GM10248 (cell line): ENCODE data around the gene FAM169A.

Experiments
- CTCF ChIA-PET: fragments of 300-600 bp; sonication (Branson Sonifier 250); formaldehyde crosslinking; extraction: SDS; loops from one replicate; lab custom pipeline; 2021; ENCODE audit warnings: antibody characterized with exemption; lab: Yijun Ruan, JAX
- POLR2A ChIA-PET: fragments of 350-650 bp; sonication (Branson Sonifier 250); formaldehyde crosslinking; extraction: SDS; loops from one replicate; lab custom pipeline; 2020; ENCODE audit warnings: antibody characterized with exemption; lab: Yijun Ruan, JAX
- DNase-seq: peaks from one replicate; pipeline ENCODE4 v3.0.0; 2012; ENCODE audit errors: extremely low spot score
- TF ChIP-seq, protein P1 (sequence below): IDR thresholded peaks from 2 replicates; pipeline ENCODE4 v1.5.1; 2012; ENCODE audit warnings: mild to moderate bottlenecking, low read depth; ENCODE audit errors: extremely low read depth, missing control alignments, control extremely low read depth

FAM169A gene

DNA sequence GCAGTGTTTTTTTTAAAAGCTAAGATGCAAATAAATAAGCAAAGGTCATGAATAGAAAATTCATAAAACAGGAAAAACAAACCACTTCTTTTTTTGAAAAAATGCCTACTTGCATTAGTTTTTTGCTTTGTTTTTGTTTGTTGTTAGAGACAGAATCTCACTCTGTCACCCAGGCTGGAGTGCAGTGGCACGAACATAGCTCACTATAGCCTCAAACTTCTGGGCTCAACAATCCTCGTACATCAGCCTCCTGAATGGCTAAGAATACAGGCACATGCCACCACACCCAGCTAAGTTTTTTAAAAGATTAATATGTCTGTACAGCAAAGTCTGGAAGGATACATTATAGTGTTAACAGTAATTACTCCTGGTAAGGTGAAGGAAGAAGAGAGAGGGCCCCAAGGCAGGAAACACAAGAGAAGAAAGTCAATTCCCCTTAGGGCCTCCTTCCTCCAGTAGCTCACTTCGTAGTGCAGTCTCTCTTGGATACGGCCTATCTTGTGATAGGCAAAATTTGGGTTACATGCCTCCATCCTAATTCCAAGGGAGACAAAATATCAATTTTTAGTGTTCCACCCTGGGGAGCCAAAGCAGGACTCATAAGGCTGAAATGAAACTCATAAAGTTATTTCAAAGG, 15.3 kb downstream of the FAM169A start:
- ChIA-PET CTCF (interaction anchor here (1.2 kb wide), 1 partner anchor 9 kb away, joined by 3 read pairs; no protein-coding TSS in a partner anchor), POLR2A (no interaction called here)
- TF ChIP-seq, protein P1, sequence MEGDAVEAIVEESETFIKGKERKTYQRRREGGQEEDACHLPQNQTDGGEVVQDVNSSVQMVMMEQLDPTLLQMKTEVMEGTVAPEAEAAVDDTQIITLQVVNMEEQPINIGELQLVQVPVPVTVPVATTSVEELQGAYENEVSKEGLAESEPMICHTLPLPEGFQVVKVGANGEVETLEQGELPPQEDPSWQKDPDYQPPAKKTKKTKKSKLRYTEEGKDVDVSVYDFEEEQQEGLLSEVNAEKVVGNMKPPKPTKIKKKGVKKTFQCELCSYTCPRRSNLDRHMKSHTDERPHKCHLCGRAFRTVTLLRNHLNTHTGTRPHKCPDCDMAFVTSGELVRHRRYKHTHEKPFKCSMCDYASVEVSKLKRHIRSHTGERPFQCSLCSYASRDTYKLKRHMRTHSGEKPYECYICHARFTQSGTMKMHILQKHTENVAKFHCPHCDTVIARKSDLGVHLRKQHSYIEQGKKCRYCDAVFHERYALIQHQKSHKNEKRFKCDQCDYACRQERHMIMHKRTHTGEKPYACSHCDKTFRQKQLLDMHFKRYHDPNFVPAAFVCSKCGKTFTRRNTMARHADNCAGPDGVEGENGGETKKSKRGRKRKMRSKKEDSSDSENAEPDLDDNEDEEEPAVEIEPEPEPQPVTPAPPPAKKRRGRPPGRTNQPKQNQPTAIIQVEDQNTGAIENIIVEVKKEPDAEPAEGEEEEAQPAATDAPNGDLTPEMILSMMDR: no peak
- no peak for DNase-seq

DNA sequence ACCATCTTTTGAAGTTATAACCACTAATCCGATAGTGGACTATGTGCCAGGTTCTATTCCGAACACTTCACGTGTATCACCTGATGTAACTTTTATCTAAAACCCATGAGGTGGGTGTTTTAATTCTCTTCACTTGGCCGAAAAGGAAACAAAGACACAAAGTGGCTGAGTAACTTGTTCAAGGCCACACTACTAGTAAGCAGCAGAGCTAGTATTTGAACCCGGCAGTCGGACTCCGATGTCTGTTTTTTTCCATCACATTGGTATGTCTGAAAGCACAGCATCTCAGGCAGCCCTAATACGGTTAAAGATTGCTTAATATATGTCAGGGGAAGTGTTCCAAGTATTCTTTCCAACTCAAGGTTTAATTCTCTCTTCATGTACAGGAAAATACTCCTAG, 16.2 kb downstream of the FAM169A start:
- CTCF ChIA-PET: no interaction called here
- POLR2A ChIA-PET: no interaction called here
- no peak for DNase-seq
- TF ChIP-seq, protein P1: no peak

DNA sequence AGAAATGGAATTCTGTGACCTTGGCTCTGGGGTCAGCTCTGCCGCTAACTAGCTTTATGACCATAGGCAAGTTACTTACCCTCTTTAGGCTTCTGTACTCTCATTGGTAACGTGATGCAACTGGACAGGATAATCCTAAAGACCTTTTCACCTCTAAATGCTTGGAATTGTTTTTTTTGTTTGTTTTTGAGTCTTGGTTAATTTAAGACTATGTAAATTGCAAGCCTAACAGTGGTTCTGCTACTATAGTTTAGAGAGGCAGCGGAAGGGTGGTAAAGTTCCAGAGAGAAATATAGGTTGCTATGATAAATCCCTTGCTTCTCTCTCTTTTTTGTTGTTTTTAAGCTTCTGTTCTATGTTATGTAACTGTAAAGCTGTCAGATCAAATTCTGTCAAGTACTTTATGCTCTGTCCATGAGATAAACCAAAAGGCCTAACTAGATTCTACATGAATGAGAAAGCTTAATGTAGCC, 17.6 kb downstream of the FAM169A start:
- TF ChIP-seq, protein P1: no peak
- CTCF ChIA-PET: interaction anchor here (0.9 to 1.3 kb wide), 3 partner anchors 10 to 133 kb away, joined by 3 read pairs; no protein-coding TSS in a partner anchor
- POLR2A ChIA-PET: no interaction called here
- no peak for DNase-seq

DNA sequence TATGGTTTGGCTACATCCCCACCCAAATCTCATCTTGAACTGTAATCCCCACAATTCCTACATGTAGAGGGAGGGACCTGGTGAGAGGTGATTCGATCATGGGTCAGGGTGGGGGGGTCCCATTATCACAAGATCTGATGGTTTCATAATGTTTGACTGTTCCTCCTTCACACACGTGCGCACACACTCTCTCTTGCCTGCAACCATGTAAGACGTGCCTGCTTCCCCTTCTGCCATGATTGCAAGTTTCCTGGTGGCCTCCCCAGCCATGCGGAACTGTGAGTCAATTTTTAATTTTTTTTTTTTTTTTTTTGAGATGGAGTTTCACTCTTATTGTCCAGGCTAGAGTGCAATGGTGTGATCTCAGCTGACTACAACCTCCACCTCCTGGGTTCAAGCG, 27.0 kb downstream of the FAM169A start:
- ChIA-PET CTCF (interaction anchor here (1.9 kb wide), 1 partner anchor 16 kb away, joined by 4 read pairs; no protein-coding TSS in a partner anchor), POLR2A (no interaction called here)
- DNase-seq: no peak
- TF ChIP-seq, protein P1: no peak

DNA sequence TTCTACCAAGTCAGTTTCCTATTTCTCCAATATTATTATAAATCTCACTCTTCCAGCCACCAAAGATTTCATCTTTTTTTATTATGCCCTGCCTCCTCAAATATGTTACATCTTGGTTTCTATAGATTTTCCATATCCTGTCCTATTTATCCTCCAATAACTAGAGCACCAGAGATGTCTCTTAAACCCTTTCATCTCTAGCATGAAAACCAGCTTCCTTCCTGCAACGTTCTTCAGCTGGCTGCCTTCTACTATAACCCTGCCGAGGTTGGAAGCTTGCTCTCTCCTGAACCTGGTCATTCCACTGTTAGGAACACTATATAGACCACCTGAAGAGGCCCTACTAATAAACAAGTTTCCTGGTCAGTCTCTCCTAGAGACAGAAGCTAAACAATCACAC, 27.9 kb downstream of the FAM169A start:
- CTCF ChIA-PET: interaction anchor here (0.9 to 1.9 kb wide), 2 partner anchors 11 to 17 kb away, joined by 3 to 4 read pairs; no protein-coding TSS in a partner anchor
- POLR2A ChIA-PET: no interaction called here
- TF ChIP-seq, protein P1: no peak
- no peak for DNase-seq

DNA sequence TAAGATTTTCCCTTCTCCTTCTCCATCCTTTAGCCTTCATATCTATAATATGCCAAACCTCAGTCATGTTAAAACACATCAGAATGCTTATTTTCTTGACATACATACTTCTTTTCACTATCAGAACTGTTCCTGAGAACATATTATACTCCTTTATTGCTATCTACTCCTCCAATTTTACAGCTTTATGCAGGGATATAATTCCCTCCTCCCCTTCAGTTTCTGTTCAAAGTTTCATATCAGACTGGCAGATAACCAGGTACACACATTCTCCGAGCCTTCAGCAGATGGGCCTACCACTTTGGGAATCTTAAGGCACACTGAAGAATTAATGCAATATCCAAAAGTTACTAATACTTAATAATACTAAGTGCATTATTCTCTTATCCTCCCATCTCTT, 29.1 kb downstream of the FAM169A start:
- ChIA-PET CTCF (no interaction called here), POLR2A (no interaction called here)
- TF ChIP-seq, protein P1: no peak
- no peak for DNase-seq
